Measurements from ENCODE around the gene HLA-DMA.

GRCh38 chr6:32931211-32931610, 21.7 kb downstream of the HLA-DMA start:
- TF ChIP-seq CTCF (IDR thresholded peaks at IDR 0.05) (no peak), ZFX (IDR thresholded peaks at IDR 0.05; ENCODE audit: borderline replicate concordance) (no peak)

All from 22Rv1 (cell line).